ENCODE measurements around the gene SNAPC1.

DNA sequence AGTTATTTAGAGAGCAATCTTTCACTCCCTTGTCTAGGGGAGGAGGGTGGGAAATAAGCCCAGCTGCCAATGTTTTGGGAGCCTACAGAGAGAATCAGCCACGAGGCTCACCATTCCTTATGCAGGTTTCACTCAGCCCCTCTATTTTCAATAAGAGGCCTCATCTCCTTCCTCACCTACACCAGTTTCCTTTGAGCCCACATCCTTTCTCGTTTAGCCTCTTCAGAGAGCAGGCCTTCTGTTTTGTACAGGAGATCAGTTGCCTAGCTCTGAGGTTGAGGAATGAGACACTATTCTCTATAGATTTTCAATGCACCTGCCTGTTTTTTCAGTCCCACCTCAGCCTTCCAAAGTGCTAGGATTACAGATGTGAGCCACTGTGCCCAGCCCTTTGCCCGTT, 17.9 kb downstream of the SNAPC1 start:
- TF ChIP-seq, protein P1, sequence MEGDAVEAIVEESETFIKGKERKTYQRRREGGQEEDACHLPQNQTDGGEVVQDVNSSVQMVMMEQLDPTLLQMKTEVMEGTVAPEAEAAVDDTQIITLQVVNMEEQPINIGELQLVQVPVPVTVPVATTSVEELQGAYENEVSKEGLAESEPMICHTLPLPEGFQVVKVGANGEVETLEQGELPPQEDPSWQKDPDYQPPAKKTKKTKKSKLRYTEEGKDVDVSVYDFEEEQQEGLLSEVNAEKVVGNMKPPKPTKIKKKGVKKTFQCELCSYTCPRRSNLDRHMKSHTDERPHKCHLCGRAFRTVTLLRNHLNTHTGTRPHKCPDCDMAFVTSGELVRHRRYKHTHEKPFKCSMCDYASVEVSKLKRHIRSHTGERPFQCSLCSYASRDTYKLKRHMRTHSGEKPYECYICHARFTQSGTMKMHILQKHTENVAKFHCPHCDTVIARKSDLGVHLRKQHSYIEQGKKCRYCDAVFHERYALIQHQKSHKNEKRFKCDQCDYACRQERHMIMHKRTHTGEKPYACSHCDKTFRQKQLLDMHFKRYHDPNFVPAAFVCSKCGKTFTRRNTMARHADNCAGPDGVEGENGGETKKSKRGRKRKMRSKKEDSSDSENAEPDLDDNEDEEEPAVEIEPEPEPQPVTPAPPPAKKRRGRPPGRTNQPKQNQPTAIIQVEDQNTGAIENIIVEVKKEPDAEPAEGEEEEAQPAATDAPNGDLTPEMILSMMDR (IDR thresholded peaks at IDR 0.05): no peak
- no peak for TF ChIP-seq EZH2phosphoT487 (IDR thresholded peaks at IDR 0.05)

Measured in neural progenitor cell (in vitro differentiated cells).